A673 (cell line): ENCODE measurements around the gene LRRC10.
A peak's percentile ranks its signal among the peaks of the same experiment; 100 is the strongest.

ENCODE experiments used
- EZH2 ChIP-seq: fragments of 200-600 bp; sonication (generic); IDR thresholded peaks from 2 replicates; pipeline ENCODE4 v1.6.1; 2017; ENCODE audit warnings: borderline replicate concordance, low read depth, mild to moderate bottlenecking, mixed read lengths, antibody characterized with exemption, low read length; ENCODE audit not compliant: poor library complexity, severe bottlenecking
- TF ChIP-seq, protein P1 (sequence below): fragments of 300-800, 200-600 bp; sonication (generic); conservative IDR thresholded peaks from 2 replicates; pipeline ENCODE4 v1.5.1; 2017; ENCODE audit warnings: low read depth, mild to moderate bottlenecking, antibody characterized with exemption, low read length, moderate library complexity, mixed read lengths

DNA sequence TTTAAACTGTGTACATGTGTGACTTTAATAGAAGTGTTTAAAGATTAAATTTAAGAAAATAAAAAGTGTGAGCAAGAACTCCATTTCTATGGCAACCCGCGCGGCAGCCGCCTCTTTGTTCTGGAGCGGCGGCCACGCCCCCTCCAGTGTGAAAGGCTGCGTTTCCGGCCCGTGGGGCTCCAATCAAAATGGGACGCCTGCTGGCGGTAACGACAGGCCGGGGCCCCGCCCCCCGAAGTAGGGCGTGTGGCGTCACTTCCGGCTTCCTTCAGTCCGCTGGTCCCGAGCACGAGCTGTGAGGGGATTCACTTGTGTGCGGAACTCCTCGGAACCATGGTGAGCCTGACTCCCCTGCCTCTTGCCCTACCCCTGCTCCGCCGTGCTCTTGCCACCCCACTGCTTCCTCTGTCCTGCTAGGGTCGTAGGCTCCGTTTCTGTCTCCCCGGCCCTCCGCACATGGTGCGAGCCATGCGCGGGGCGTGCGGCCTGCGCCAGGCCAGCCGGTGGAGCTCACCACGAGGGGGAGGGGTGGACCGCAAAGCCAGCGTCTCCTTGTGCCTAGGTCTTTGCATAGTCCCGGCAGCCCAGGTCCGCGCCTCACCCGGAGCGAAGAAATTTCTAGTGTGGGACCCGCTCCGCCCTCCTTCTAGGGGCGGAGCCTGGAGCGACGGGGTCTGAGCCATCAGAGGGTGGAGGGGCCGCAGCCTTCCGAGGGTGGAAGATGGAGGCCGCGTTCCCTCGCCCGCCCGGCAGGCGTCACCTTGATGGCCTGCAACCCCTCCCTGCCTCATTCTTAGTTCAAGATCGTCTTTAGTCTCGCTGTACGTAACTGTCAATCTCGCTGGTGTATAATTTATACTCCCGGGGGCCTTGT, 25.3 kb downstream of the LRRC10 start, which contains the start of gene CCT2:
- TF ChIP-seq EZH2: no peak
- TF ChIP-seq, protein P1, sequence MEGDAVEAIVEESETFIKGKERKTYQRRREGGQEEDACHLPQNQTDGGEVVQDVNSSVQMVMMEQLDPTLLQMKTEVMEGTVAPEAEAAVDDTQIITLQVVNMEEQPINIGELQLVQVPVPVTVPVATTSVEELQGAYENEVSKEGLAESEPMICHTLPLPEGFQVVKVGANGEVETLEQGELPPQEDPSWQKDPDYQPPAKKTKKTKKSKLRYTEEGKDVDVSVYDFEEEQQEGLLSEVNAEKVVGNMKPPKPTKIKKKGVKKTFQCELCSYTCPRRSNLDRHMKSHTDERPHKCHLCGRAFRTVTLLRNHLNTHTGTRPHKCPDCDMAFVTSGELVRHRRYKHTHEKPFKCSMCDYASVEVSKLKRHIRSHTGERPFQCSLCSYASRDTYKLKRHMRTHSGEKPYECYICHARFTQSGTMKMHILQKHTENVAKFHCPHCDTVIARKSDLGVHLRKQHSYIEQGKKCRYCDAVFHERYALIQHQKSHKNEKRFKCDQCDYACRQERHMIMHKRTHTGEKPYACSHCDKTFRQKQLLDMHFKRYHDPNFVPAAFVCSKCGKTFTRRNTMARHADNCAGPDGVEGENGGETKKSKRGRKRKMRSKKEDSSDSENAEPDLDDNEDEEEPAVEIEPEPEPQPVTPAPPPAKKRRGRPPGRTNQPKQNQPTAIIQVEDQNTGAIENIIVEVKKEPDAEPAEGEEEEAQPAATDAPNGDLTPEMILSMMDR: 0 out of 2 replicates have a peak, but pooled peaks have one; percentile 29
